A673 (cell line): Measurements from ENCODE around the gene PRG2. TPM values are rescaled to one million over a fixed set of nuclear protein-coding genes. Genes with fewer than 3 reads are reported as not detected.

ENCODE experiments used
- BruUV-seq: library from RNA; stranded (reverse); fragments of 400-500 nt; replicated peaks from 2 replicates; lab custom pipeline; 2021; lab: Mats Ljungman, UMichigan
- CTCF ChIA-PET: fragments of 300-600 bp; sonication (Branson Sonifier 250); formaldehyde crosslinking; loops from one replicate; lab custom pipeline; 2022; ENCODE audit warnings: antibody characterized with exemption; lab: Charles Lee
- POLR2A ChIA-PET: fragments of 300-600 bp; sonication (Branson Sonifier 250); formaldehyde crosslinking; loops from one replicate; lab custom pipeline; 2022; ENCODE audit warnings: antibody characterized with exemption; ENCODE audit not compliant: low non-redundant PET; lab: Charles Lee
- DNase-seq: peaks from one replicate; pipeline ENCODE4 v3.0.0-alpha.2; 2015; ENCODE audit warnings: low spot score
- H3K27ac ChIP-seq: fragments of 200-600 bp; sonication (generic); 2 replicates; pipeline ENCODE4 v1.5.1; 2016; ENCODE audit warnings: mixed run types, low read depth, mild to moderate bottlenecking, mixed read lengths, antibody characterized with exemption, low read length; ENCODE audit not compliant: poor library complexity, severe bottlenecking
- H3K27me3 ChIP-seq: fragments of 200-600 bp; sonication (generic); replicated peaks from 2 replicates; pipeline ENCODE4 v1.6.1; 2017; ENCODE audit warnings: mixed run types, low read depth, mild to moderate bottlenecking, mixed read lengths, antibody characterized with exemption, low read length; ENCODE audit not compliant: insufficient read depth, poor library complexity
- H3K36me3 ChIP-seq: fragments of 200-600 bp; sonication (generic); 2 replicates; pipeline ENCODE4 v1.6.1; 2016; ENCODE audit warnings: mixed run types, mild to moderate bottlenecking, mixed read lengths, antibody characterized with exemption, low read length; ENCODE audit not compliant: insufficient read depth, poor library complexity, severe bottlenecking
- H3K4me1 ChIP-seq: fragments of 200-600 bp; sonication (generic); 2 replicates; pipeline ENCODE4 v1.6.1; 2017; ENCODE audit warnings: mixed run types, mild to moderate bottlenecking, mixed read lengths, antibody characterized with exemption, low read length; ENCODE audit not compliant: insufficient read depth, poor library complexity, severe bottlenecking
- H3K4me3 ChIP-seq: fragments of 200-600 bp; sonication (generic); 2 replicates; pipeline ENCODE4 v1.5.1; 2016; ENCODE audit warnings: low read depth, mixed run types, mild to moderate bottlenecking, mixed read lengths, low read length; ENCODE audit not compliant: poor library complexity, severe bottlenecking
- H3K9me3 ChIP-seq: fragments of 200-600 bp; sonication (generic); 2 replicates; pipeline ENCODE4 v1.6.1; 2016; ENCODE audit warnings: mixed run types, low read depth, mild to moderate bottlenecking, mixed read lengths, antibody characterized with exemption, low read length; ENCODE audit not compliant: poor library complexity, severe bottlenecking
- CTCF ChIP-seq: fragments of 300-800, 200-600 bp; sonication (generic); conservative IDR thresholded peaks from 2 replicates; pipeline ENCODE4 v1.5.1; 2017; ENCODE audit warnings: low read depth, mild to moderate bottlenecking, antibody characterized with exemption, low read length, moderate library complexity, mixed read lengths
- EZH2 ChIP-seq: fragments of 200-600 bp; sonication (generic); IDR thresholded peaks from 2 replicates; pipeline ENCODE4 v1.6.1; 2017; ENCODE audit warnings: borderline replicate concordance, low read depth, mild to moderate bottlenecking, mixed read lengths, antibody characterized with exemption, low read length; ENCODE audit not compliant: poor library complexity, severe bottlenecking
- intact Hi-C: fragments of 100-400 bp; cut with micrococcal nuclease; formaldehyde crosslinking; loops from one replicate; pipeline ENCODE4 v1.10.0; 2022; ENCODE audit not compliant: unreplicated experiment
- total RNA-seq: library from RNA; stranded (reverse); gene quantifications from 2 replicates; pipeline ENCODE4 v1.2.3, GENCODE V29; 2021

Gene PRG2
- total RNA-seq, 1 experiment from 2014 or later: not detected

GRCh38 chr11:57370941-57371340 lies 19.5 kb downstream of the PRG2 start:
- no TSS peak for BruUV-seq

GRCh38 chr11:57370251-57370650 lies 20.2 kb downstream of the PRG2 start:
- no TSS peak for BruUV-seq
- H3K36me3 ChIP-seq: no peaks in the 10 kb centered on the region
- intact Hi-C loops: no loop called here
- H3K27me3 ChIP-seq: no peaks in the 10 kb centered on the region
- no peak overlapping the region for H3K4me3 ChIP-seq
- H3K4me1 ChIP-seq: no peaks in the 10 kb centered on the region
- no peak for DNase-seq
- CTCF ChIA-PET: no interaction called here
- TF ChIP-seq CTCF: no peak
- TF ChIP-seq EZH2: no peak
- no peak overlapping the region for H3K27ac ChIP-seq
- POLR2A ChIA-PET: no interaction called here
- no peaks in the 10 kb centered on the region for H3K9me3 ChIP-seq

More at GRCh38 chr11:57370941-57371340, 19.5 kb downstream of the PRG2 start:
- no peak for TF ChIP-seq EZH2
- no peak for TF ChIP-seq CTCF
- intact Hi-C loops: no loop called here
- H3K4me1 ChIP-seq: no peaks in the 10 kb centered on the region
- no peak overlapping the region for H3K4me3 ChIP-seq
- ChIA-PET CTCF (no interaction called here), POLR2A (no interaction called here)
- no peak for DNase-seq
- H3K27me3 ChIP-seq: no peaks in the 10 kb centered on the region
- H3K27ac ChIP-seq: no peak overlapping the region
- no peaks in the 10 kb centered on the region for H3K9me3 ChIP-seq
- H3K36me3 ChIP-seq: no peaks in the 10 kb centered on the region

GRCh38 chr11:57368845-57369232 lies 21.6 kb downstream of the PRG2 start:
- intact Hi-C loops: no loop called here

More at GRCh38 chr11:57368845-57369232, 21.6 kb downstream of the PRG2 start:
- Histone ChIP-seq H3K4me1 (no peaks in the 10 kb centered on the region), H3K9me3 (no peaks in the 10 kb centered on the region), H3K4me3 (no peak overlapping the region), H3K36me3 (no peaks in the 10 kb centered on the region), H3K27ac (no peak overlapping the region), H3K27me3 (no peaks in the 10 kb centered on the region)
- TF ChIP-seq EZH2 (no peak), CTCF (no peak)
- ChIA-PET POLR2A (no interaction called here), CTCF (no interaction called here)
- DNase-seq: no peak
- BruUV-seq: no TSS peak
